ENCODE data around the gene ARFGAP3.
A peak's percentile ranks its signal among the peaks of the same experiment; 100 is the strongest.
"Not testable (repeated sequence)": the region's sequence is repeated elsewhere in the genome, so short reads cannot be mapped to it uniquely, and the experiment has no call there.

ARFGAP3 gene

DNA sequence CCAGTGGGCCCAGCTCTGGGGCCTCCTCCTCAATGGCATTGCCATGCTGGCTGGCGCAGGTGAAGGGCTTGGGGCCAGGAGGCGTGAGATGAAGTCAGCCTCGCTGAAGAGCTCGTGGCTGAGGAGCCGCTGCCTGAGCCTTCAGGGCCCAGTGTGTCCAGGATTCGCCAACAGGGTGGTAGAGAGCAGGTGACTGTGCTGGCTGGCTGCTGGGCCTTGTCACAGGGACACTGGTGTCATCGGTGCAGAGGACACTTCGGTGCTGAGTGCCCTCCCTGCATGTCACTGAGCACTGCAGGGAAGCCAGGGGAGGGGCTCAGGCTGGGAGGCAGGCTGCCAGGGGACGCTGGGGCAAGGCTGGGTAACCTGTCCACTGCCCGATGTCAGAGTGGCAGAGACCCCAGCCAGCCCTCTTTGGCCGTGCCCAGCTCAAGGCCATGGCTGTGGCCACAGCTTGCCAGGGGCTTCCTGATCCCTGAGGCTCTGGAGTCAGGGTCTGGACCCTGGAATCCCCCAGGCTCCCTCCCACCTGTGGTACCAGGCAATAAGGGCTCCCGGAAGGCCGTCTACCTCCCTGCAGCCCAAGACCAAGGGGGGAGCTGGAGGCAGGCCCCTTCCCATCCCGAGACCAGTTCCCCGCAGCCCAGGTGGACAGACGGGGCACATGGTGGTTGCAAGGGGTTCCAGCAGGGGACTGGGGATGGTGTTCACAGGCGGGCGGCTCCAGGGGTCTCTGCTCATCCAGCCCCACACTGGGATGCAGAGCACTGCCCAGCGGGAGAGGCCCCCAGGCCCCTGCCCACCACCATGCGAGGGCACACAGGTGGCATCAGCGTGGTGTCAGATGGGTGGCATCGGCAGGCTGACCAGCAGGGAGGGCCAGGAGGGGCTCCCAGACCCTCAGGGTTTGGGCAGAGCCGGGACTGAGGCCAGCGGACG, 63.9 kb downstream of the ARFGAP3 start:
- peaks cover 27% of the 10 kb centered on the region for H3K36me3 Mint-ChIP-seq (ENCODE audit: low read depth)
- no peaks in the 10 kb centered on the region for H3K4me1 Mint-ChIP-seq (ENCODE audit: low read depth)
- no peak overlapping the region for H3K4me3 Mint-ChIP-seq
- no peak for DNase-seq
- H3K27me3 Mint-ChIP-seq: no peaks in the 10 kb centered on the region
- no peaks in the 10 kb centered on the region for H3K9me3 Mint-ChIP-seq
- H3K27ac Mint-ChIP-seq: no peak overlapping the region

DNA sequence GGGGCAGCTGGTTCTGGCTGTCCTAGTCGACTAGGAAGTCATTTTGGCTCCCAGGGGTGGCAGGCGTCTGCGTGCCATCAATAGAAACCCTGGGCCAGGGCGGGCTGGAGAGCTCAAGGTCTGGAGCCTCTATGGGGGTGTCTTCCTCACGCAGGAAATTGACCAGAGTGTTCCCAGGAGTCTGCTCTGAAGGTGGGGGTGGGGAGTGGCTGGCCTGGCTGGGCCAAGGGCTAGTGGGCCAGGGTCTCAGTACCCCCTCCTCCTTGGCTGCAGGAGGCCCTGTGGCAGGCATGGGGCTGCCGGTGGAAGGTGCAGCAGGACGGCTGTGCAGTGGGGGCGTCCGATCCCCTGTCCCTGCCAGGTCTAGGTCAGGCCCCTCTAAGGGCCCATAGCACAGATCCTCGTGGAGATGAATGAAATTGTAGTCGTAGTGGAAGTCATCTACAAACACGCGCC, 64.6 kb downstream of the ARFGAP3 start:
- no peak for DNase-seq
- H3K27ac Mint-ChIP-seq: no peak overlapping the region
- H3K36me3 Mint-ChIP-seq (ENCODE audit: low read depth): peaks cover 22% of the 10 kb centered on the region
- H3K4me1 Mint-ChIP-seq (ENCODE audit: low read depth): no peaks in the 10 kb centered on the region
- H3K27me3 Mint-ChIP-seq: no peaks in the 10 kb centered on the region
- H3K4me3 Mint-ChIP-seq: no peak overlapping the region
- H3K9me3 Mint-ChIP-seq: no peaks in the 10 kb centered on the region

DNA sequence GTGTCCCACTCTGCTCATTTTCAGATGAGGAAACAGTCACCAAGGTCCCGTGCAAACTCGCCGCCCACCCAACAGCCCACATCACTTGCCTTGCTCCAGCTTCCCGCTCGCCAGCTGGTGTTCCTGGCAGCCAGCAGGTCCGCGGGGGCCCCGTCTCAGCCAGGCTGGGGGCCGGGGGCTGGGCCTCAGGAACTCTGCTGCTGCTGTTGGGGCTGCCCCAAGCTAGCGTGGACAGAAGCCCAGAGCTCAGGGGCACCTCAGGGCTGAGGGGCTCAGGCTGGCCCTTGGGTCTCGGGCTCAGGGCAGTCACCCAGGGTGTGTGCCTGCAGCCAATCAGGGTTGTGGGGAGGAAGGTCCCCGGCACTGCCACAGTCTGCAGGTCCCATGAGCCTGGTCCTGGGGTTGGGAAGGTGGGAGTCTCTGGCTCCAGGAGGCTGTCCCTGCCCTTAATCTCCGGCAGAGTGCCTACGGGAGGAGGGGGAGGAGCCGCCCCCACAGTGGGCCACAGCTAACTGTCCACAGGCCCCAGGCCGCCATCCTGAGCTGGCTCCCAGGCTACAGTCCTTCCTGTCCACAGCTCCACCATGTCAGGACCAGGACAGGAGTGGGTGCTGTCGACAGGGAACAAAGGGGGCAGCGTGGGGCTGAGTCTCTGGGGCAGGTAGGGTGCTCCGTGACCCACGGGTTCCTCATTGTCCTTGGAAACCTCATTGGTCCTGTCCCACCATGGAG, 65.2 kb downstream of the ARFGAP3 start:
- no peak overlapping the region for H3K27ac Mint-ChIP-seq

DNA sequence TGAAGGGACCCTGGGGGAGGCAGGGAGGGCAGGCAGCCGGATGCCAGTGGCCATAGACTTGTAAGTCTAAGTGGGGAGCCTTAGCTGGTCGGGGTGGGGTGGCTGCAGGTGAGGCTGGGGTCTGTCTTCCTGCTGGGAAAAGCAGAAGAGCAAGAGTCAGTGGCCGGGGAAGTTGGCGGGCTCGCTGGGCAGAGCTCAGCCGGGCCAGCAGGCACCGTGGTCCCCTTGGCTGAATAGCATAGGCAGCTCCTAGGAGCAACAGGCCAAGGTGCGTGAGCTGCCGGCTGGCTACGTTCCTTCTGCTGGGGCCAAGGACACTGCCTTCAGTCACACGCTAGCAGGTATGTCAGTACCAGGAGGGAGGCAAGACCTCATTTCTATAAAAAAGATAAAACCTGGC, 68.6 kb downstream of the ARFGAP3 start:
- H3K4me1 Mint-ChIP-seq (ENCODE audit: low read depth): no peaks in the 10 kb centered on the region
- no peak overlapping the region for H3K27ac Mint-ChIP-seq
- H3K9me3 Mint-ChIP-seq: no peaks in the 10 kb centered on the region

More for the DNA sequence above, 65.2 kb downstream of the ARFGAP3 start:
- Mint-ChIP-seq H3K4me3 (no peak overlapping the region), H3K36me3 (ENCODE audit: low read depth) (peaks cover 16% of the 10 kb centered on the region), H3K27me3 (no peaks in the 10 kb centered on the region), H3K9me3 (no peaks in the 10 kb centered on the region), H3K4me1 (ENCODE audit: low read depth) (no peaks in the 10 kb centered on the region)
- DNase-seq: no peak

DNA sequence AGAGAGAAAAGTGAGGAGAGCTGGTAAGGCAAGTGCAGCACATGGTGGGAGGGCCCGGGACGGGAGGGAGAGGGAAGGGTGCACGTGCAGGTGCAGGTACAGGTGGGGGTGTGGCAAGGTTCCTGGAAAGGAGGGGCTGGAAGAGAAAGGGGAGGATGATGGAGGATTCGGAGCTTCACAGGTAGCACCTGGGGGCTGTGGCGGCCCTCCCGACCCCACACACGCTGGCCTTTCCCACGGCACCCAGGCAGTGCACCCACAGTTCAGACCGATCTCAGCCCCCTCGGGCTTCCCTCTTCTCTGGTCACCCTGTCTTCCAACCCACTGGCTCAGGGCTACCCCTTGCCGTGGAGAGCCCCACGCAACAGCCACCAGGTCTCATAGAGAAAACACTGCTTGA, 69.1 kb downstream of the ARFGAP3 start:
- no peaks in the 10 kb centered on the region for H3K4me1 Mint-ChIP-seq (ENCODE audit: low read depth)
- H3K9me3 Mint-ChIP-seq: no peaks in the 10 kb centered on the region
- DNase-seq: no peak
- no peaks in the 10 kb centered on the region for H3K36me3 Mint-ChIP-seq (ENCODE audit: low read depth)
- H3K4me3 Mint-ChIP-seq: no peak overlapping the region
- H3K27me3 Mint-ChIP-seq: no peaks in the 10 kb centered on the region
- no peak overlapping the region for H3K27ac Mint-ChIP-seq

More for the DNA sequence above, 68.6 kb downstream of the ARFGAP3 start:
- Mint-ChIP-seq H3K4me3 (no peak overlapping the region), H3K27me3 (no peaks in the 10 kb centered on the region), H3K36me3 (ENCODE audit: low read depth) (no peaks in the 10 kb centered on the region)
- no peak for DNase-seq

DNA sequence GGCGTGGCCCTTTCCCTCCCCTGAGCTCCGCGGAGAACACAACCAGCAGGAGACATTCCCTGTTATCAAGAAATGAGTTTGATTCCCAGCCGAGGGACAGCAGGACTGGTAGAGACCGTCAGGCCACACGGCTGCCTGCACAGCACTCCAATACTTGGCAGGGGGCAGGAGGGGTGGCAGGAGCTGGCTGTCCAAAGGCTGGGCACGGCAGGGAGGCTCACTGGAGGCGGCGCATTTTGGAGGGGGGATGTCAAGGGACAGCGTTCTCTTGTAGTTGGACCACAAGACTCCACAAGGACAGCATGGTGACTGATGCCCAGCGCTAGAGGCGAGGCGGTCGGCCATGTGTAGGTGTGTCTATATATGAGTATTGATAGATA, 69.7 kb downstream of the ARFGAP3 start:
- Mint-ChIP-seq H3K27me3 (no peaks in the 10 kb centered on the region), H3K36me3 (ENCODE audit: low read depth) (no peaks in the 10 kb centered on the region), H3K9me3 (no peaks in the 10 kb centered on the region), H3K4me3 (no peak overlapping the region), H3K27ac (no peak overlapping the region), H3K4me1 (ENCODE audit: low read depth) (no peaks in the 10 kb centered on the region)
- no peak for DNase-seq

DNA sequence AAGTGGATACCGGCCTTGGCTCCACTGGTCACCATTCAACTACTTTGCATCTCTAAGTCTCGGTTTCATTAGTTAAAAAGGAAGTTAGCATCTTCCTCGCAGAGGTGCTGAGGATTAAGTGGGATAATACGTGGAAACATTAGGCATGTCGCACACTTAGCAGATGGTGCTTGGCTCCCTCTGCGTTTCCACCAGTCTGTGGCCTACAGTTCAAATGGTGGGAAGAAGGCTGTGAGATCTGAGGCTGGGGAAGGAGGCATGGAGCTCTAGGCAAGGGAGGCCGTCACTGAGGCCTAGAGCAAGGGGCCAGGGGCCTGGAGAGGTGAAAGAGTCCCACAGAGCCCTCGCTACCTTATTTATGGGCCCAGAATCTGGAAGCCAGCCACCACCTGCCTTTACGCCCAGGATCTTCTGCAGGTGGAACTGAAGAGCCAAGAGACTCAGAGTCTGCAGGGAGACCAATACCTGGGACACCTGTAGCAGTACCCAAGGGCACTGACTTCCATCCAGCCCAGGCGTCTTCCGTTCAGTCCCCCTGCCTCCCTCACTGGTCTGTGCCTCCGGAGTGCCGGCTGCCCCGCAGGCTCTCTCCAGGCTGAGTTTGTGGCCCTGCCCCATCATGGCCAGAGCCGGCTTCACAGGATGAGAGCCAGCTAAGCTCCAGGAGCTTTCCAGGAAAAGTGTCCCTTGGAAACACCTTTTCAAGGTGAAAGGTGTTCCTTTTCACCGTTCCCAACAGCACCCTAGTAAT, 70.3 kb downstream of the ARFGAP3 start:
- H3K27ac Mint-ChIP-seq: no peak overlapping the region
- H3K36me3 Mint-ChIP-seq (ENCODE audit: low read depth): no peaks in the 10 kb centered on the region
- no peaks in the 10 kb centered on the region for H3K9me3 Mint-ChIP-seq
- H3K27me3 Mint-ChIP-seq: no peaks in the 10 kb centered on the region
- H3K4me3 Mint-ChIP-seq: no peak overlapping the region
- no peak for DNase-seq
- no peaks in the 10 kb centered on the region for H3K4me1 Mint-ChIP-seq (ENCODE audit: low read depth)

DNA sequence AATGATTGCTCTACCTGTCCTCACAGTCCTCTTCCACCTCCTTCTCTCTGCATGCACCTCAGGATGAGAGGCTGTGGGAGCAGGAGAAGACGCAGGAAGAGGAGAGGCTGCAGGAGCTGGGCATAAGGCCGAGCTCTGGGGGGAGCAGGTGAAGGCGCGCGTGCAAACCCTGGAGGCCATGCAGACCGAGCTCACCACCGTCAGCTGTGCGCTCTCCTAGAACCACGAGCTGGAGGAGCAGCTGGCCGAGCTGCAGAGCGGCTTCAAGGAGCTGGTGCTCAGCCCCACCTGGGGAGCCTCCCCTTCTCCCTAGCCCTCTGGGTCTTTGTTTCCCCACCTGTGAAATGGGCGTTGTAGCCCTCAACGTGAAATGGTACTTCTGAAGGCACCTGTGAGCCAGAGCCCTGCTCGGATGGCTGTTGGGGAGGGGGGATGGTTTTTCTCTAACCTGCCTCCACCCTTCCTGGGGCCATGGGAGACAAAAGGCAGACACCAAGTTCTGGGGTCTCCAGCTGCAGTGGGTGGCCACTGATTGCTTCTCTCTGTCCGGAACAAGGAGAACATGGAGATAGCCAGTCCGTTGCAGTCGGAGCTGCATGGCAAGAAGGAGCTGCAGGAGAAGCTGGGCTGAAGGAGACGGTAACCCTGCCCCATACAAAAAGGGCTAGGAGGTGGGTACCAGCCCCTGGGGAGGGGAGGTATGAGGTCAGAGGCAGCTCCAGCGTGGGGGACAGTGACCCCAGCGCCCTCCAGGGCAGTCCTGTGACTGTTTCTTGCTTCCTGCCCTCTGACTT, 71.2 kb downstream of the ARFGAP3 start:
- Mint-ChIP-seq H3K4me1 (ENCODE audit: low read depth) (no peaks in the 10 kb centered on the region), H3K36me3 (ENCODE audit: low read depth) (no peaks in the 10 kb centered on the region), H3K27ac (no peak overlapping the region), H3K27me3 (no peaks in the 10 kb centered on the region), H3K4me3 (no peak overlapping the region), H3K9me3 (no peaks in the 10 kb centered on the region)
- DNase-seq: no peak

DNA sequence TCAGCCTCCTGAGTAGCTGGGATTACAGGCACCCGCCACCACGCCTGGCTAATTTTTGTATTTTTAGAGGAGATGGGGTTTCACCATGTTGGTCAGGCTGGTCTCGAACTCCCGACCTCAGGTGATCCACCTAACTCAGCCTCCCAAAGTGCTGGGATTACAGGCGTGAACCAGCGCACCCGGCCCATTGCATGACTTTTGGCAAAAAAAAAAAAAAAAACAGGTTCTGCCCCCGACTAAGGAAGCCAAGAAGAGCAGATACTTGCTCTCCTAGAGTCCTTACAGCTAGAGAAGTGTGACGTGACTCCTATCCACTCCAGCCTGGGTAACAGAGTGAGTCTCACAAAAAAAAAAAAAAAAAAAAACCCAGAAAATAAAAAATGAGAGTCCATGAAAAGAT, 74.8 kb downstream of the ARFGAP3 start:
- H3K9me3 Mint-ChIP-seq, H3K27me3 Mint-ChIP-seq: not testable (repeated sequence)

DNA sequence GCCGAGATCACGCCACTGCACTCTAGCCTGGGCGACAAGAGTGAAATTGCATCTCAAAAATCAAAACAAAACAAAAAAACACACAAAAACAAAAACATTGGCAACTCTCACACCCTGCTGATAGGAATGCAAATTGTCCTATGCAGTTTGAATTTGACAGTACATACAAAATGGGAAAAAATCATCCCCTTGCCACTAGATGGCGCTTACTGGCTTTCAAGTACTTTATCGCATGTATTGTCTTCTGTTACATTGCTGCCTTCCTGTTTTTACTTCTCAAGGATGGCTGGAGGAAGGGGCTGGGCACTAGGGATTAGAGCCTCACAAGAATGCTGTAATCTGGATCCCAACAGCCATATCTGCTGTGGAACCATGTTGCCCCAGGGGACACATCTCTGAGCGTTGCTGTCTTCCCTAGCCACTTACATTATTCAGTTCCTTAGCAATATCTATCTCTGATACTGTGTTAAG, 77.0 kb downstream of the ARFGAP3 start:
- H3K36me3 Mint-ChIP-seq (ENCODE audit: low read depth): no peaks in the 10 kb centered on the region
- H3K27me3 Mint-ChIP-seq: no peaks in the 10 kb centered on the region
- H3K4me3 Mint-ChIP-seq: no peak overlapping the region
- DNase-seq: peak; percentile 41
- no peak overlapping the region for H3K27ac Mint-ChIP-seq
- peaks cover 1% of the 10 kb centered on the region for H3K4me1 Mint-ChIP-seq (ENCODE audit: low read depth)
- no peaks in the 10 kb centered on the region for H3K9me3 Mint-ChIP-seq

More for the DNA sequence above, 74.8 kb downstream of the ARFGAP3 start:
- not testable (repeated sequence) for H3K27ac Mint-ChIP-seq; DNase-seq; H3K4me1 Mint-ChIP-seq (ENCODE audit: low read depth); H3K4me3 Mint-ChIP-seq; H3K36me3 Mint-ChIP-seq (ENCODE audit: low read depth)

DNA sequence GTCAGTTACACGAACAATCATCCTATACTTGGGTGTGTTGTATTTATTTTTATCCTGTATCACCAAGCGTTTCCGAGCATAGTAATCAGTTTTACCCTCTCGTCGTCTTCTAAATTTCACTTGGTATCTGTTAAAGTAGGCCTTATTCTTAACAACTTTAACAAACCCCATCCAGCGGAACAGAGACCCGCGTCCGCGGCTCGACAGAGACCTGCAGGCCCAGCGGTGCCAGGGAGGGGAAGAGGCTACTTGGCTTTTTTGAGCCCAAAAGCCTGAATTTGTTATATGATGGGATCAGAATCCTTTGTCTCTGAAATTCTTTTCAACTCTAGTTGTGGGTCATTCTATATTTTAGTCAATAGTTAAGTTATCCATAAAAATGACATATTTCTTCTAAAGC, 79.9 kb downstream of the ARFGAP3 start:
- H3K27ac Mint-ChIP-seq: no peak overlapping the region
- peaks cover 1% of the 10 kb centered on the region for H3K4me1 Mint-ChIP-seq (ENCODE audit: low read depth)
- no peak for DNase-seq
- no peak overlapping the region for H3K4me3 Mint-ChIP-seq
- H3K36me3 Mint-ChIP-seq (ENCODE audit: low read depth): no peaks in the 10 kb centered on the region
- no peaks in the 10 kb centered on the region for H3K9me3 Mint-ChIP-seq
- H3K27me3 Mint-ChIP-seq: peaks cover 3% of the 10 kb centered on the region

DNA sequence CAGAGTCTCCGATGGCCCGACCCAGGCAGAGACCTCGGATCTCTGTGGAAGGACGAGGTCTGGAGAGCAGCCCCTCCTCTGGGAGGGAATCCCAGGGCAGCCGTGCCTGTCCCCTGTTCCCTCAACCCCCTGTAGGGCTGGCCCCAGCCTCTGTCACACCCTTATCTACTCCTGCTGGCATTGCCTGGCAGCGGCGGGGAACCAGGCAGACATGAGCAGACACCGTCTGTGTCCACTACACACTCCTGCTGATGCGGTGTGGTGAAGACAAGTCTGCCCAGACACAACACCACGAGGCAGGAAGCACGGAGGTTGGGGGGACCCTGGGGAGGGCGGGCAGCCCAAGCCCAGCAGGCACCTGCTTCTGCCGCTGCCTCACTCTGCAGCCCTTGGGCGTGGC, 83.9 kb downstream of the ARFGAP3 start:
- no peaks in the 10 kb centered on the region for H3K9me3 Mint-ChIP-seq
- H3K4me1 Mint-ChIP-seq (ENCODE audit: low read depth): no peaks in the 10 kb centered on the region
- DNase-seq: no peak
- H3K27ac Mint-ChIP-seq: no peak overlapping the region
- H3K36me3 Mint-ChIP-seq (ENCODE audit: low read depth): no peaks in the 10 kb centered on the region
- H3K27me3 Mint-ChIP-seq: peaks cover 3% of the 10 kb centered on the region
- H3K4me3 Mint-ChIP-seq: no peak overlapping the region

DNA sequence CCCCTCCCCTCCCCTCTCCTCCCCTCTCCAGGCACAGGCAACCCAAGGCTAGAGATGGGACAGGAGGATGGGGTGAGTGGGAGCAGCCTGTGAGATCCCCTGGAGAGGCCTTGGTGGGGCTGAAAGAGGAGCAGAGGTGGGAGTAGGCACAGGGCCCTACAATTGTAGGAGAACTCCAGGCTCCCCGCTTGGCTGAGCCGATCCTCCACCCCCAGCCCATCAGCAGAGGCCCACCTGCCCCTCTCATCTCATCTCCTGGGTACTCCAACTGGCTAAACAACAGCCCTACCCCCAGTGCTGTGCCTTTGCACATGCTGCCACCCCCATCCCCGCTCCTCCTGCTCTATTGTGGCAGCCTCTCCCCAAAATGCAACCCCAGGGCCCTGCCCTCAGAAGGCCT, 84.4 kb downstream of the ARFGAP3 start:
- no peak overlapping the region for H3K4me3 Mint-ChIP-seq
- no peaks in the 10 kb centered on the region for H3K36me3 Mint-ChIP-seq (ENCODE audit: low read depth)
- H3K9me3 Mint-ChIP-seq: no peaks in the 10 kb centered on the region
- H3K27ac Mint-ChIP-seq: no peak overlapping the region
- H3K4me1 Mint-ChIP-seq (ENCODE audit: low read depth): no peaks in the 10 kb centered on the region
- no peak for DNase-seq
- peaks cover 3% of the 10 kb centered on the region for H3K27me3 Mint-ChIP-seq
